ENCODE measurements around the gene ATF1. TPM values are rescaled to one million over a fixed set of nuclear protein-coding genes. Genes with fewer than 3 reads are reported as not detected.
A peak's percentile ranks its signal among the peaks of the same experiment; 100 is the strongest.

The ATF1 gene
- total RNA-seq, 1 donor from 2014 or later = 30.3 TPM

- no peak overlapping the region for H3K4me3 Mint-ChIP-seq (ENCODE audit: unreplicated experiment)
- H3K27ac Mint-ChIP-seq (ENCODE audit: unreplicated experiment) = no peak overlapping the region
- peaks cover 57% of the 10 kb centered on the region for H3K36me3 Mint-ChIP-seq (ENCODE audit: unreplicated experiment)
- TF ChIP-seq, protein P1, sequence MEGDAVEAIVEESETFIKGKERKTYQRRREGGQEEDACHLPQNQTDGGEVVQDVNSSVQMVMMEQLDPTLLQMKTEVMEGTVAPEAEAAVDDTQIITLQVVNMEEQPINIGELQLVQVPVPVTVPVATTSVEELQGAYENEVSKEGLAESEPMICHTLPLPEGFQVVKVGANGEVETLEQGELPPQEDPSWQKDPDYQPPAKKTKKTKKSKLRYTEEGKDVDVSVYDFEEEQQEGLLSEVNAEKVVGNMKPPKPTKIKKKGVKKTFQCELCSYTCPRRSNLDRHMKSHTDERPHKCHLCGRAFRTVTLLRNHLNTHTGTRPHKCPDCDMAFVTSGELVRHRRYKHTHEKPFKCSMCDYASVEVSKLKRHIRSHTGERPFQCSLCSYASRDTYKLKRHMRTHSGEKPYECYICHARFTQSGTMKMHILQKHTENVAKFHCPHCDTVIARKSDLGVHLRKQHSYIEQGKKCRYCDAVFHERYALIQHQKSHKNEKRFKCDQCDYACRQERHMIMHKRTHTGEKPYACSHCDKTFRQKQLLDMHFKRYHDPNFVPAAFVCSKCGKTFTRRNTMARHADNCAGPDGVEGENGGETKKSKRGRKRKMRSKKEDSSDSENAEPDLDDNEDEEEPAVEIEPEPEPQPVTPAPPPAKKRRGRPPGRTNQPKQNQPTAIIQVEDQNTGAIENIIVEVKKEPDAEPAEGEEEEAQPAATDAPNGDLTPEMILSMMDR (IDR thresholded peaks at IDR 0.05) = no peak
- H3K4me1 Mint-ChIP-seq (ENCODE audit: unreplicated experiment) = no peaks in the 10 kb centered on the region
- H3K9me3 Mint-ChIP-seq (ENCODE audit: unreplicated experiment) = no peaks in the 10 kb centered on the region
- no peaks in the 10 kb centered on the region for H3K27me3 Mint-ChIP-seq (ENCODE audit: unreplicated experiment)
- no peak for DNase-seq (ENCODE audit: extremely low spot score, unreplicated experiment)
Observed at GRCh38 chr12:50742776-50743175, 21.1 kb upstream of the ATF1 start.

- Mint-ChIP-seq H3K36me3 (ENCODE audit: unreplicated experiment) (peaks cover 46% of the 10 kb centered on the region), H3K27me3 (ENCODE audit: unreplicated experiment) (no peaks in the 10 kb centered on the region), H3K27ac (ENCODE audit: unreplicated experiment) (no peak overlapping the region), H3K4me1 (ENCODE audit: unreplicated experiment) (no peaks in the 10 kb centered on the region), H3K9me3 (ENCODE audit: unreplicated experiment) (no peaks in the 10 kb centered on the region), H3K4me3 (ENCODE audit: unreplicated experiment) (no peak overlapping the region)
- TF ChIP-seq, protein P1 (IDR thresholded peaks at IDR 0.05) = no peak
- peak; percentile 19 for DNase-seq (ENCODE audit: extremely low spot score, unreplicated experiment)
Observed at GRCh38 chr12:50745861-50746260, 18.0 kb upstream of the ATF1 start.

- no peak overlapping the region for H3K27ac Mint-ChIP-seq (ENCODE audit: unreplicated experiment)
- H3K9me3 Mint-ChIP-seq (ENCODE audit: unreplicated experiment) = no peaks in the 10 kb centered on the region
- H3K36me3 Mint-ChIP-seq (ENCODE audit: unreplicated experiment) = peaks cover 41% of the 10 kb centered on the region
- no peaks in the 10 kb centered on the region for H3K4me1 Mint-ChIP-seq (ENCODE audit: unreplicated experiment)
- TF ChIP-seq, protein P1 (IDR thresholded peaks at IDR 0.05) = no peak
- no peak overlapping the region for H3K4me3 Mint-ChIP-seq (ENCODE audit: unreplicated experiment)
- H3K27me3 Mint-ChIP-seq (ENCODE audit: unreplicated experiment) = no peaks in the 10 kb centered on the region
- peak; percentile 23 for DNase-seq (ENCODE audit: extremely low spot score, unreplicated experiment)
Observed at GRCh38 chr12:50746431-50746830, 17.5 kb upstream of the ATF1 start.

- Mint-ChIP-seq H3K9me3 (ENCODE audit: unreplicated experiment) (no peaks in the 10 kb centered on the region), H3K36me3 (ENCODE audit: unreplicated experiment) (peaks cover 31% of the 10 kb centered on the region), H3K27ac (ENCODE audit: unreplicated experiment) (no peak overlapping the region), H3K4me1 (ENCODE audit: unreplicated experiment) (no peaks in the 10 kb centered on the region), H3K27me3 (ENCODE audit: unreplicated experiment) (no peaks in the 10 kb centered on the region), H3K4me3 (ENCODE audit: unreplicated experiment) (no peak overlapping the region)
- TF ChIP-seq, protein P1 (IDR thresholded peaks at IDR 0.05) = no peak
- DNase-seq (ENCODE audit: extremely low spot score, unreplicated experiment) = no peak
Observed at GRCh38 chr12:50747817-50748216, 16.1 kb upstream of the ATF1 start.

DNA sequence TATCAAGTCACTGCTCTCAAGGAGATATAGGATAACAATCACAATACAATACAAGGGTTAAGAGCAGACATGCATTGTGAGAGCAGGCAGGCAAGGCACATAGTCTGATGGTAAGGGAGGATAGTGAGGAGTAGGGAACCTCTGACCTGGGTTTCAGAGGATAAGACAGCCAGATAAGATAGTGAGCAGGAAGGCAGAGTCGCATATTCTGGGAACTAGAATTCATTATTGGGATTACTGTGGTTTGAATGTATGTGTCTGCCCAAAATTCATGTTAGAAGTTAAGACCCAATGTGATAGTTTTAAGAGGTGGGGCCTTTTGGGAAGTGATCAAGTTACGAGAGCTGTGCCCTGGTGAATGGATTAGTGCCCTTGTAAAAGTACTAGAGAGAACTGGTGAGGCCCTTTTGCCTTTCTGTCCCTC, 14.4 kb upstream of the ATF1 start:
- H3K4me3 Mint-ChIP-seq (ENCODE audit: unreplicated experiment) = no peak overlapping the region
- H3K27me3 Mint-ChIP-seq (ENCODE audit: unreplicated experiment) = no peaks in the 10 kb centered on the region
- TF ChIP-seq, protein P1 (IDR thresholded peaks at IDR 0.05) = no peak
- no peaks in the 10 kb centered on the region for H3K4me1 Mint-ChIP-seq (ENCODE audit: unreplicated experiment)
- no peaks in the 10 kb centered on the region for H3K9me3 Mint-ChIP-seq (ENCODE audit: unreplicated experiment)
- peaks cover 23% of the 10 kb centered on the region for H3K36me3 Mint-ChIP-seq (ENCODE audit: unreplicated experiment)
- H3K27ac Mint-ChIP-seq (ENCODE audit: unreplicated experiment) = no peak overlapping the region
- no peak for DNase-seq (ENCODE audit: extremely low spot score, unreplicated experiment)

Measured in osteocyte (in vitro differentiated cells).